Testis (tissue), 3 donors: ENCODE measurements around the gene CBFA2T3. TPM values are rescaled to one million over a fixed set of nuclear protein-coding genes. Genes with fewer than 3 reads are reported as not detected.

Source experiments
- DNase-seq: peaks from one replicate; pipeline ENCODE4 v3.0.0-alpha.2; 2019
- H3K27ac ChIP-seq, 2 donors: fragments of 200-600 bp; sonication (generic); one replicate each; pipeline ENCODE4 v1.5.1; 2019
- H3K27me3 ChIP-seq: fragments of 200-600 bp; sonication (generic); one replicate; pipeline ENCODE4 v1.5.1; 2019
- H3K36me3 ChIP-seq: fragments of 200-600 bp; sonication (generic); one replicate; pipeline ENCODE4 v1.5.1; 2017; ENCODE audit warnings: low read depth; ENCODE audit errors: missing control alignments
- H3K4me1 ChIP-seq: fragments of 200-600 bp; sonication (generic); one replicate; pipeline ENCODE4 v1.5.1; 2019
- H3K4me3 ChIP-seq, 2 donors: fragments of 200-600 bp; sonication (generic); one replicate each; pipeline ENCODE4 v1.5.1; 2017 to 2019
- H3K9me3 ChIP-seq: fragments of 200-600 bp; sonication (generic); one replicate; pipeline ENCODE4 v1.5.1; 2017
- CTCF ChIP-seq, 3 experiments: fragments of 450-650 bp in 2 of 3; fragments of 200-600 bp in 1 of 3; sonication (generic) in 1 of 3; IDR thresholded peaks; one replicate each; pipeline ENCODE4 v1.5.1; 2016 to 2019; ENCODE audit warnings: antibody characterized with exemption in 3 of 3, mild to moderate bottlenecking in 2 of 3, moderate library complexity in 1 of 3
- POLR2A ChIP-seq: fragments of 450-650 bp; IDR thresholded peaks from one replicate; pipeline ENCODE4 v1.6.1; 2017; ENCODE audit warnings: antibody characterized with exemption, mild to moderate bottlenecking, moderate library complexity
- WGBS, 2 donors: methylation state at CpG; one replicate each; pipeline ENCODE4 v1.1.5; 2018; 5-methylcytosine and 5-hydroxymethylcytosine counted together
- intact Hi-C: fragments of 100-400 bp; cut with DNase I; formaldehyde crosslinking; loops from one replicate; pipeline ENCODE4 v1.15.1; 2023; ENCODE audit warnings: low total_unique reads
- polyA plus RNA-seq: library from polyadenylated mRNA; stranded (reverse); fragments of 350-450 nt; fragmentation: Illumina TruSeq; extraction: RNeasy Lipid Tissue Mini Kit (QIAGEN cat#74804); gene quantifications from one replicate; pipeline ENCODE4 v1.2.3, GENCODE V29; 2014; ENCODE audit warnings: low read depth, low replicate concordance; ENCODE audit not compliant: insufficient read depth
- total RNA-seq, 2 donors: library from RNA; depleted of rRNA; stranded (reverse); fragments of >200 nt; gene quantifications; one replicate each; pipeline ENCODE4 v1.2.3, GENCODE V29; 2016

Gene CBFA2T3
- total and polyA plus RNA-seq, 3 donors from 2014 or later = 7.1 to 11.9 (median 9.2) TPM

GRCh38 chr16:88994695-88995094 lies 17.7 kb upstream of the CBFA2T3 start:
- intact Hi-C loops = no loop called here
- WGBS, 2 donors = 85 to 86% methylated on average over 12 of the region's 12 CpGs

GRCh38 chr16:88993946-88994600 lies 17.1 kb upstream of the CBFA2T3 start:
- WGBS, 2 donors = 80 to 100% methylated on average over 3 to 19 of the region's 19 CpGs
- Histone ChIP-seq H3K27ac (no peak overlapping the region), H3K9me3 (no peaks in the 10 kb centered on the region), H3K27me3 (no peaks in the 10 kb centered on the region), H3K4me1 (no peaks in the 10 kb centered on the region), H3K36me3 (no peaks in the 10 kb centered on the region), H3K4me3 (no peak overlapping the region)
- no peak for TF ChIP-seq CTCF (IDR thresholded peaks at IDR 0.05)
- no peak for TF ChIP-seq POLR2A
- DNase-seq = no peak
- intact Hi-C loops = no loop called here

More at GRCh38 chr16:88994695-88995094, 17.7 kb upstream of the CBFA2T3 start:
- no peaks in the 10 kb centered on the region for H3K27me3 ChIP-seq
- H3K4me3 ChIP-seq = no peak overlapping the region
- H3K36me3 ChIP-seq = no peaks in the 10 kb centered on the region
- H3K27ac ChIP-seq = no peak overlapping the region
- DNase-seq = no peak
- H3K9me3 ChIP-seq = no peaks in the 10 kb centered on the region
- TF ChIP-seq POLR2A = no peak
- no peak for TF ChIP-seq CTCF (IDR thresholded peaks at IDR 0.05)
- H3K4me1 ChIP-seq = no peaks in the 10 kb centered on the region

GRCh38 chr16:88993166-88993761 lies 16.3 kb upstream of the CBFA2T3 start:
- H3K27ac ChIP-seq = no peak overlapping the region
- intact Hi-C loops = no loop called here
- no peak for DNase-seq
- H3K9me3 ChIP-seq = no peaks in the 10 kb centered on the region
- no peaks in the 10 kb centered on the region for H3K27me3 ChIP-seq
- TF ChIP-seq POLR2A (no peak), CTCF (IDR thresholded peaks at IDR 0.05) (no peak)
- no peak overlapping the region for H3K4me3 ChIP-seq
- no peaks in the 10 kb centered on the region for H3K4me1 ChIP-seq
- H3K36me3 ChIP-seq = no peaks in the 10 kb centered on the region
- 39 to 41% methylated on average over 2 to 6 of the region's 6 CpGs for WGBS, 2 donors

- Histone ChIP-seq H3K27me3 (no peaks in the 10 kb centered on the region), H3K9me3 (no peaks in the 10 kb centered on the region), H3K4me1 (no peaks in the 10 kb centered on the region), H3K4me3 (no peak overlapping the region), H3K27ac (no peak overlapping the region), H3K36me3 (no peaks in the 10 kb centered on the region)
- TF ChIP-seq POLR2A (no peak), CTCF (IDR thresholded peaks at IDR 0.05) (no peak)
- DNase-seq = no peak
- 60 to 62% methylated on average over 1 to 35 of the region's 36 CpGs for WGBS, 2 donors
- intact Hi-C loops = no loop called here
Measured at GRCh38 chr16:88992351-88993165, 15.6 kb upstream of the CBFA2T3 start.
